HepG2 (cell line): ENCODE measurements around the gene PTEN. TPM values are rescaled to one million over a fixed set of nuclear protein-coding genes. Genes with fewer than 3 reads are reported as not detected.

Source experiments
- ARID4A ChIP-seq: sonication (generic); formaldehyde crosslinking; IDR thresholded peaks from 2 replicates; pipeline ENCODE4 v1.5.0; 2020; ENCODE audit warnings: mild to moderate bottlenecking, missing genetic modification reagents, borderline replicate concordance
- ATM ChIP-seq: fragments of 450-650 bp; IDR thresholded peaks from 2 replicates; pipeline ENCODE4 v1.7.1; 2017; ENCODE audit warnings: mild to moderate bottlenecking, borderline replicate concordance
- BCL3 ChIP-seq: sonication (generic); formaldehyde crosslinking; IDR thresholded peaks from 2 replicates; pipeline ENCODE4 v1.5.1; 2020; ENCODE audit warnings: mild to moderate bottlenecking, missing genetic modification reagents, moderate library complexity
- DNMT3B ChIP-seq: conservative IDR thresholded peaks from 2 replicates; pipeline ENCODE4 v1.6.1; 2016; ENCODE audit warnings: missing biosample characterization, control low read depth
- EEA1 ChIP-seq: sonication (generic); formaldehyde crosslinking; IDR thresholded peaks from 2 replicates; pipeline ENCODE4 v1.5.1; 2020; ENCODE audit warnings: mild to moderate bottlenecking, missing genetic modification reagents, borderline replicate concordance
- MYPOP ChIP-seq: sonication (generic); formaldehyde crosslinking; IDR thresholded peaks from 2 replicates; pipeline ENCODE4 v1.8.1; 2023; ENCODE audit warnings: mild to moderate bottlenecking, moderate library complexity, missing genetic modification reagents
- POGZ ChIP-seq: sonication (generic); formaldehyde crosslinking; IDR thresholded peaks from 2 replicates; pipeline ENCODE4 v1.4.0; 2020; ENCODE audit warnings: mild to moderate bottlenecking, missing genetic modification reagents
- SRY ChIP-seq: sonication (generic); formaldehyde crosslinking; IDR thresholded peaks from 2 replicates; pipeline ENCODE4 v1.8.0; 2022; ENCODE audit warnings: mild to moderate bottlenecking, missing genetic modification reagents
- STAG1 ChIP-seq: sonication (generic); formaldehyde crosslinking; IDR thresholded peaks from 2 replicates; pipeline ENCODE4 v1.4.0; 2020; ENCODE audit warnings: missing genetic modification reagents
- THAP7 ChIP-seq: sonication (generic); formaldehyde crosslinking; IDR thresholded peaks from 2 replicates; pipeline ENCODE4 v1.8.1; 2023; ENCODE audit warnings: mild to moderate bottlenecking, missing genetic modification reagents
- ZFP91 ChIP-seq: sonication (generic); formaldehyde crosslinking; IDR thresholded peaks from 2 replicates; pipeline ENCODE4 v1.9.0; 2022; ENCODE audit warnings: missing genetic modification reagents, mild to moderate bottlenecking, borderline replicate concordance
- ZNF441 ChIP-seq: sonication (generic); formaldehyde crosslinking; IDR thresholded peaks from 2 replicates; pipeline ENCODE4 v1.7.0; 2021; ENCODE audit warnings: missing genetic modification reagents, borderline replicate concordance
- ZNF597 ChIP-seq: sonication (generic); formaldehyde crosslinking; IDR thresholded peaks from 2 replicates; pipeline ENCODE4 v1.5.0; 2020; ENCODE audit warnings: missing genetic modification reagents
- ZNF737 ChIP-seq: sonication (generic); formaldehyde crosslinking; IDR thresholded peaks from 2 replicates; pipeline ENCODE4 v1.5.0; 2020; ENCODE audit warnings: missing genetic modification reagents, mild to moderate bottlenecking, borderline replicate concordance
- ZNF780A ChIP-seq: sonication (generic); formaldehyde crosslinking; IDR thresholded peaks from 2 replicates; pipeline ENCODE4 v1.8.0; 2022; ENCODE audit warnings: mild to moderate bottlenecking, missing genetic modification reagents, moderate library complexity
- ZNF878 ChIP-seq: sonication (generic); formaldehyde crosslinking; IDR thresholded peaks from 2 replicates; pipeline ENCODE4 v1.8.1; 2023; ENCODE audit warnings: mild to moderate bottlenecking, missing genetic modification reagents, moderate library complexity
- polyA plus RNA-seq, 8 experiments: library from polyadenylated mRNA; depleted of rRNA in 3 of 8; stranded (reverse) in 7 of 8; unstranded in 1 of 8; fragments of >200 nt; fragmentation: Illumina TruSeq in 4 of 8; extraction: Trizol in 4 of 8; gene quantifications; 2 replicates each; pipeline versions ENCODE4 v1.2.1 to v1.2.3, GENCODE V29; 2011 to 2016; ENCODE audit warnings: low read depth in 4 of 8, missing spikeins in 1 of 8, mixed read lengths in 1 of 8; ENCODE audit not compliant: insufficient read depth in 1 of 8
- total RNA-seq, 5 experiments: library from RNA; depleted of rRNA; stranded (reverse); fragments of >200 nt; fragmentation: Illumina TruSeq; extraction: Trizol; gene quantifications; 2 replicates each; pipeline ENCODE4 v1.2.3, GENCODE V29; 2016; ENCODE audit warnings: low read depth in 1 of 5

PTEN gene
- total and polyA plus RNA-seq, 2 of the 13 experiments (the other 11 are each of a cell fraction or from before 2014, with no cell fraction given), result 30.3 to 61.3 TPM

- TF ChIP-seq ARID4A (0 out of 2 replicates have a peak, but pooled peaks have one; percentile 51), SRY (no peak), ATM (no peak), ZNF780A (CRISPR knock-in tag) (no peak), ZNF878 (peak; percentile 68; the same call in 1 of the 2 replicates), ZNF441 (CRISPR knock-in tag) (0 out of 2 replicates have a peak, but pooled peaks have one; percentile 23), STAG1 (CRISPR knock-in tag) (peak; percentile 25; the same call in 1 of the 2 replicates), ZFP91 (CRISPR knock-in tag) (peak; percentile 4), POGZ (no peak), BCL3 (CRISPR knock-in tag) (no peak), ZNF597 (CRISPR knock-in tag) (no peak), EEA1 (CRISPR knock-in tag) (peak; percentile 26; the same call in 1 of the 2 replicates), ZNF737 (CRISPR knock-in tag) (no peak), THAP7 (CRISPR knock-in tag) (0 out of 2 replicates have a peak, but pooled peaks have one; percentile 67), MYPOP (CRISPR knock-in tag) (peak; percentile 68; the same call in 1 of the 2 replicates), DNMT3B (CRISPR knock-in tag) (no peak)
These were observed 44.7 kb upstream of the PTEN start (continued) for GRCh38 chr10:87818505-87819288.
